ENCODE data around the gene TBC1D10B.
"Not testable (repeated sequence)": the region's sequence is repeated elsewhere in the genome, so short reads cannot be mapped to it uniquely, and the experiment has no call there.

The TBC1D10B gene

GRCh38 chr16:30351001-30351441 lies 19.3 kb downstream of the TBC1D10B start:
- WGBS: 96% methylated on average over 15 of the region's 15 CpGs
- peaks cover 44% of the 10 kb centered on the region for H3K36me3 ChIP-seq (ENCODE audit: insufficient read depth, low read length)
- no peaks in the 10 kb centered on the region for H3K27me3 ChIP-seq (ENCODE audit: insufficient read depth, low read length)
- H3K9ac ChIP-seq (ENCODE audit: low read depth, low read length): no peak overlapping the region
- no peak overlapping the region for H3K4me3 ChIP-seq (ENCODE audit: low read length)
- no peaks in the 10 kb centered on the region for H3K4me1 ChIP-seq (ENCODE audit: insufficient read depth, low read length)
- no peaks in the 10 kb centered on the region for H3K9me3 ChIP-seq (ENCODE audit: insufficient read depth, low read depth, low read length)
- no peak overlapping the region for H3K27ac ChIP-seq (ENCODE audit: low read depth, low read length)

- Histone ChIP-seq H3K27me3 (ENCODE audit: insufficient read depth, low read length) (no peaks in the 10 kb centered on the region), H3K36me3 (ENCODE audit: insufficient read depth, low read length) (peaks cover 44% of the 10 kb centered on the region), H3K4me3 (ENCODE audit: low read length) (no peak overlapping the region), H3K27ac (ENCODE audit: low read depth, low read length) (no peak overlapping the region), H3K4me1 (ENCODE audit: insufficient read depth, low read length) (no peaks in the 10 kb centered on the region), H3K9ac (ENCODE audit: low read depth, low read length) (no peak overlapping the region), H3K9me3 (ENCODE audit: insufficient read depth, low read depth, low read length) (no peaks in the 10 kb centered on the region)
- 99% methylated on average over 3 of the region's 3 CpGs for WGBS
These were observed 20.0 kb downstream of the TBC1D10B start for GRCh38 chr16:30350134-30350871.

- Histone ChIP-seq H3K9ac (ENCODE audit: low read depth, low read length) (no peak overlapping the region), H3K4me3 (ENCODE audit: low read length) (no peak overlapping the region), H3K27ac (ENCODE audit: low read depth, low read length) (no peak overlapping the region), H3K4me1 (ENCODE audit: insufficient read depth, low read length) (no peaks in the 10 kb centered on the region), H3K9me3 (ENCODE audit: insufficient read depth, low read depth, low read length) (no peaks in the 10 kb centered on the region), H3K36me3 (ENCODE audit: insufficient read depth, low read length) (peaks cover 44% of the 10 kb centered on the region), H3K27me3 (ENCODE audit: insufficient read depth, low read length) (no peaks in the 10 kb centered on the region)
- WGBS: 93% methylated on average over 3 of the region's 3 CpGs
These were observed 20.6 kb downstream of the TBC1D10B start for GRCh38 chr16:30349675-30350074.

- WGBS: 99% methylated on average over 3 of the region's 7 CpGs
- Histone ChIP-seq H3K9ac (ENCODE audit: low read depth, low read length) (no peak overlapping the region), H3K27me3 (ENCODE audit: insufficient read depth, low read length) (no peaks in the 10 kb centered on the region), H3K9me3 (ENCODE audit: insufficient read depth, low read depth, low read length) (no peaks in the 10 kb centered on the region), H3K36me3 (ENCODE audit: insufficient read depth, low read length) (peaks cover 43% of the 10 kb centered on the region), H3K4me3 (ENCODE audit: low read length) (no peak overlapping the region), H3K4me1 (ENCODE audit: insufficient read depth, low read length) (no peaks in the 10 kb centered on the region), H3K27ac (ENCODE audit: low read depth, low read length) (no peak overlapping the region)
These were observed 21.4 kb downstream of the TBC1D10B start for GRCh38 chr16:30348929-30349328.

- Histone ChIP-seq H3K36me3 (ENCODE audit: insufficient read depth, low read length) (peaks cover 34% of the 10 kb centered on the region), H3K4me1 (ENCODE audit: insufficient read depth, low read length) (no peaks in the 10 kb centered on the region), H3K4me3 (ENCODE audit: low read length) (no peak overlapping the region), H3K27ac (ENCODE audit: low read depth, low read length) (no peak overlapping the region), H3K27me3 (ENCODE audit: insufficient read depth, low read length) (no peaks in the 10 kb centered on the region), H3K9me3 (ENCODE audit: insufficient read depth, low read depth, low read length) (no peaks in the 10 kb centered on the region), H3K9ac (ENCODE audit: low read depth, low read length) (no peak overlapping the region)
- WGBS: 96% methylated on average over 8 of the region's 8 CpGs
These were observed 22.2 kb downstream of the TBC1D10B start for GRCh38 chr16:30348113-30348512.

- no peak overlapping the region for H3K9ac ChIP-seq (ENCODE audit: low read depth, low read length)
- no peaks in the 10 kb centered on the region for H3K9me3 ChIP-seq (ENCODE audit: insufficient read depth, low read depth, low read length)
- no peak overlapping the region for H3K4me3 ChIP-seq (ENCODE audit: low read length)
- 93% methylated on average over 3 of the region's 3 CpGs for WGBS
- peaks cover 16% of the 10 kb centered on the region for H3K36me3 ChIP-seq (ENCODE audit: insufficient read depth, low read length)
- H3K27me3 ChIP-seq (ENCODE audit: insufficient read depth, low read length): no peaks in the 10 kb centered on the region
- no peak overlapping the region for H3K27ac ChIP-seq (ENCODE audit: low read depth, low read length)
- no peaks in the 10 kb centered on the region for H3K4me1 ChIP-seq (ENCODE audit: insufficient read depth, low read length)
These were observed 24.0 kb downstream of the TBC1D10B start for GRCh38 chr16:30346286-30346685.

DNA sequence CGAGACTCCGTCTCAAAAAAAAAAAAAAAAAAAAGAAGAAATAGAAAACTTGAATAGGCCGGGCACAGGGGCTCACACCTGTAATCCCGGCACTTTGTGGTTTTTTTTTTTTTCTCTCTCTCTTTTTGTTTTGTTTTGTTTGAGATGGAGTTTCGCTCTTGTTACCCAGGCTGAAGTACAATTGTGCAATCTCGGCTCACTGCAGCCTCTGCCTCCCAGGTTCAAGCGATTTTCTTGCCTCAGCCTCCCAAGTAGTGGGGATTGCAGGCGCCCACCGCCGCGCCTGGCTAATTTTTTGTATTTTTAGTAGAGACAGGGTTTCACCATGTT lies 26.8 kb downstream of the TBC1D10B start:
- H3K4me1 ChIP-seq (ENCODE audit: insufficient read depth, low read length); H3K27me3 ChIP-seq (ENCODE audit: insufficient read depth, low read length); H3K9ac ChIP-seq (ENCODE audit: low read depth, low read length); H3K4me3 ChIP-seq (ENCODE audit: low read length); H3K27ac ChIP-seq (ENCODE audit: low read depth, low read length); H3K36me3 ChIP-seq (ENCODE audit: insufficient read depth, low read length); H3K9me3 ChIP-seq (ENCODE audit: insufficient read depth, low read depth, low read length): not testable (repeated sequence)
- 98% methylated on average over 11 of the region's 11 CpGs for whole genome bisulfite sequencing

DNA sequence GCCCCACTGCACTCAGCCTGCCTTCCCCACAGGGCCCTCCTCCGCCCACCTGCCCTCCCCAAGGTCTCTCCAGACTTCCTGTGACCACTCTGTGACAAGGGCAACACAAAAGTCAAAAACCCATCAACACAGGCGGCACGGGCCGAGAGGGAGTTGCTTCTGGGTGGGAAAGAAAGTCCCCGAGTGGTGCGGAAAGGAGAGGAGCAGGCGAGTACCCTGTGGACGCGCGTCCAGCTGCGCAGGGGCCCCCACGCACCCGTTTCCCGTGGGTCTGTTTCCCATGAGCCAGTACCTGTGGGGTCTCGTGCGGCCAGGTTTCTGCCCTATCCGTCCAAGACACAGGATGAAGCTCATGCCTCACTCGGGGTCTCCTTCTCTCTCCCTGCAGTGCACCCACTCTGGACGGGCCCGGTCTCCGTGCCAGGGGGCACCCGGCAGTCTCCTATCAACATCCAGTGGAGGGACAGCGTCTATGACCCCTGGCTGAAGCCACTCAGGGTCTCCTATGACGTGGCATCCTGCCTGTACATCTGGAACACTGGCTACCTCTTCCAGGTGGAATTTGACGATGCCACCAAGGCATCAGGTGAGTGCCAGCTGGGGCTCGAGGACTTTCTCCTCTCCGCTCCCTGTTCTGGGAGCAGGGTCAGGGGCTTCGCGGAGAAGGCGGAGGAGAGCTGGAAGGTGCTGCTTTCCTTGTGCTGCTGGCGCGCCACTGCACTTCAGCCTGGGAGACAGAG lies 27.4 kb downstream of the TBC1D10B start:
- Histone ChIP-seq H3K9me3 (ENCODE audit: insufficient read depth, low read depth, low read length) (no peaks in the 10 kb centered on the region), H3K4me3 (ENCODE audit: low read length) (no peak overlapping the region), H3K27ac (ENCODE audit: low read depth, low read length) (no peak overlapping the region), H3K4me1 (ENCODE audit: insufficient read depth, low read length) (no peaks in the 10 kb centered on the region), H3K27me3 (ENCODE audit: insufficient read depth, low read length) (no peaks in the 10 kb centered on the region), H3K36me3 (ENCODE audit: insufficient read depth, low read length) (no peaks in the 10 kb centered on the region), H3K9ac (ENCODE audit: low read depth, low read length) (no peak overlapping the region)
- 95% methylated on average over 32 of the region's 32 CpGs for WGBS

DNA sequence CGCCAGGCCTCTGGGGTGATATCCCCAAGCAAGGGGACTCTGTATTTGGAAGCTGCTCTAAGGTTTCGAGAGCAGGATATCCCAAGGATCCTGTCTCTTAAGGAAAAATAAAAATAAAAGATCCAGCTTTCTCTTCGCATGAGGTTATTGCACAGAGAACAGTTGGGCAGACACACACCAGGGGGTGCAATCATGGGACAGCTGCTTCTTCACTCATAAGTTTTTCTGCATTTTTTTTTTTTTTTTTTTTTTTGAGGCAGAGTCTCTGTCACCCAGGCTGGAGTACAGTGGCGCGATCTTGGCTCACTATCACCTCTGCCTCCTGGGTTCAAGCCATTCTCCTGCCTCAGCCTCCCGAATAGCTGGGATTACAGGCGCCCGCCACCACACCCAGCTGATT lies 28.3 kb downstream of the TBC1D10B start:
- H3K27me3 ChIP-seq (ENCODE audit: insufficient read depth, low read length); H3K36me3 ChIP-seq (ENCODE audit: insufficient read depth, low read length); H3K4me1 ChIP-seq (ENCODE audit: insufficient read depth, low read length); H3K4me3 ChIP-seq (ENCODE audit: low read length); H3K9ac ChIP-seq (ENCODE audit: low read depth, low read length); H3K27ac ChIP-seq (ENCODE audit: low read depth, low read length); H3K9me3 ChIP-seq (ENCODE audit: insufficient read depth, low read depth, low read length): not testable (repeated sequence)
- 96% methylated on average over 8 of the region's 8 CpGs for WGBS

DNA sequence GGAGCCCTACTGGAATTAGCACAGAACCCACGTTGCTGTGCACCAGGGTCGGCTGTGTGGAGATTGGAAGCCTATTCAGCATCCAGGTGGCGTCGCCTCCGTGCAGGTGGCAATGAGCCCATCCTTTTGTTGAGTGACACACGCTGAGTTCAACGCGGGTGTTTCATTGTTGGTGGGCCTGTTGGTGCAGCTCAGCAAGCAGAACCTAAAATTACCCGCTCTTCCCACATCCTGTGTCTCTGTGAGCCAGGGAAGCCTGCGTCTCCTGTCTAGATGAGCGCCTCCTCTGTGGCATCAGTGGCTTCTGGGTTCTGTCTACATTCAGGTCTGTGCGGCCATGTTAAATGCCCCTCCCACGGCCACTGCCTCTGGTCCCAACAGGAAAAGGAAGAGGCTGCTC lies 29.7 kb downstream of the TBC1D10B start:
- Histone ChIP-seq H3K4me3 (ENCODE audit: low read length) (no peak overlapping the region), H3K27ac (ENCODE audit: low read depth, low read length) (no peak overlapping the region), H3K9ac (ENCODE audit: low read depth, low read length) (no peak overlapping the region), H3K36me3 (ENCODE audit: insufficient read depth, low read length) (no peaks in the 10 kb centered on the region), H3K9me3 (ENCODE audit: insufficient read depth, low read depth, low read length) (no peaks in the 10 kb centered on the region), H3K27me3 (ENCODE audit: insufficient read depth, low read length) (no peaks in the 10 kb centered on the region), H3K4me1 (ENCODE audit: insufficient read depth, low read length) (peaks cover 3% of the 10 kb centered on the region)
- 92% methylated on average over 13 of the region's 13 CpGs for WGBS

DNA sequence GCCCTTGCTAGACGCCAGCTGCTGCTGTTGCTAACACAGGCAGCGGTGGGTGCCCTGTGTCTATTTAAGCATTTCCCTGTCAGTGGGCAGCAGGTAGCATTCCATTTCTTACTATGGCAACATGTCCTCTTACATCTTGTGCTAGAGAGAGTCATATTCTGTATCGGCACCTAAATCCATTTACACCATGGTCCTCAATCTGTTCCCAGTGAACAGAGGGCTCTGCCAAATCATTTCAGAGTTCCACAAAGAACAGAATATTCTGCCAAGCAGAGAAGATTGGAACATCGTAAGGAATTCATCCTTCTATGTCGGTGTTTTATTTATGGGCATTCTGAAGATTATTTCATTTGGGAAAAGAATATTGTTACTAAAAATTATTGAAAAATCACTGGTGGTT lies 31.6 kb downstream of the TBC1D10B start:
- not testable (repeated sequence) for H3K27me3 ChIP-seq (ENCODE audit: insufficient read depth, low read length); H3K27ac ChIP-seq (ENCODE audit: low read depth, low read length); H3K36me3 ChIP-seq (ENCODE audit: insufficient read depth, low read length); H3K9me3 ChIP-seq (ENCODE audit: insufficient read depth, low read depth, low read length); H3K4me1 ChIP-seq (ENCODE audit: insufficient read depth, low read length); H3K9ac ChIP-seq (ENCODE audit: low read depth, low read length); H3K4me3 ChIP-seq (ENCODE audit: low read length)
- 100% methylated on average over 3 of the region's 5 CpGs for WGBS
